ENCODE data around the gene ZNF669. TPM values are rescaled to one million over a fixed set of nuclear protein-coding genes. Genes with fewer than 3 reads are reported as not detected.

The ZNF669 gene
- total RNA-seq, 4 donors from 2014 or later, result 1.3 to 7.3 (median 2.7) TPM

DNA sequence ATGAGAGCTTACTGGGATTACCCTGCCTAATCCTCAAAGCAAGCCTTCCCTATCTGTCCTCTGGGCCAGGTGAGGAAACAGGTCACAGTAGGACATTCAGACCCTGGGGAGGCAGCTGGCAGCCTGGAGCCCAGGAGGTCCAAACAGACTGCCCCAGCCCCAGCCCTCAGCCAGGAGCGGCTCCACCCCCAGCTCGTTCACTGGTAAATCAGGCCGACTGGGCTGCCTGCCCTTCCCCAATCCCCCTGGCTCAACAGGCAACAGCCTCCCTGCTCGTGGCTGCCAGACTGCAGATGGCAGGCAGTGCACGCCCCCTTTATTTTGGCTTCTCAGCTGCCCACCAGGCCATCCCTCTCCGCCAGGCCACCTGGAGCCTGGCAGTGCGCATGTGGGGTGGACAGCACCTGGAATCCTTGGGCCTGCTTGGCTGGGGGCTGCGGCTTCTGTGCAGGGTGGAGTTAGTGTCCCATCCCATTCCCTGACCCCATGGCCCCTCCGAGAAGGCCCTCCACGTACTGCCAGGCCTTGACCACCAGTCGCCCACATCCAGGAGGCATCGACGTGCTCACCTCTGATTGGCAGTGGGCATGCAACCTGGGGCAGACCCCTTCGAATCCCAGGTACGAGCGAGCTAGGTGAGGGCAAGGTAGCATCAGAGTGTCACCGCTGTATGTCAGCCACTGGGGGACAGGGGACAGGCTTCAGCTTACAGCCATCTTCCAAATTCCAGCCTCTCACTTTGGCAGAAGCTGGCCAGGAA lies 14.4 kb downstream of the ZNF669 start:
- in situ Hi-C loops (cut with MboI; ENCODE audit: low sequenced_read_pairs in 4 of 4), result no loop called here
- ATAC-seq, result no peak
- no peak for DNase-seq

DNA sequence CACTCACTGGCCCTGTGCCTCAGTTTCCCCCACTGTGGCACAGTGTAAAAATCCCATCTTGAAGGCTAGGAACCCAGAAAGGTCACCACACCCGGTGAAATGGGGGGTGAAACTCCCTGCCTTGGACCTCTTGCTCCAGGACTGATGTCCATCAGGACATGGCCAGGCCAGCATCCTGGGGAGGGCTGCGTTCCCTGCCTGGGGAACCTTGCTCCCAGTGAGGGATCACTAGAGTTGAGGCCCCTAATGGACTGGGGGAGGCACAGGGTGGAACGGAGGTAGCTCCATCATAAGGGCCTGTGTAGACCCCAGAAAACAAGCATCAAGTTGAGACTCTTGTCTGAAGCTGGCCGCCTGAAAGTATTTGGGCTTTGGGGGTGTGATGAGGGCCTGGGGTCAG lies 15.2 kb downstream of the ZNF669 start:
- H3K9me3 ChIP-seq, result no peaks in the 10 kb centered on the region
- no peak overlapping the region for H3K4me3 ChIP-seq
- ATAC-seq (no peak), DNase-seq (no peak)
- intact Hi-C loops (cut with DNase I; ENCODE audit: low total_unique reads) (no loop called here), in situ Hi-C loops (cut with MboI; ENCODE audit: low sequenced_read_pairs in 4 of 4) (no loop called here)
- no peaks in the 10 kb centered on the region for H3K4me1 ChIP-seq
- H3K27ac ChIP-seq, result no peak overlapping the region
- no peaks in the 10 kb centered on the region for H3K27me3 ChIP-seq
- no peak for TF ChIP-seq POLR2A (IDR thresholded peaks at IDR 0.05)
- TF ChIP-seq CTCF (IDR thresholded peaks at IDR 0.05 in 4 of 5, conservative IDR thresholded peaks at IDR 0.05 in 1 of 5), result no peak
- H3K36me3 ChIP-seq, result no peaks in the 10 kb centered on the region

More for the DNA sequence above, 14.4 kb downstream of the ZNF669 start:
- Histone ChIP-seq H3K9me3 (no peaks in the 10 kb centered on the region), H3K4me3 (no peak overlapping the region), H3K27me3 (no peaks in the 10 kb centered on the region), H3K4me1 (no peaks in the 10 kb centered on the region), H3K36me3 (no peaks in the 10 kb centered on the region), H3K27ac (no peak overlapping the region)
- TF ChIP-seq POLR2A (IDR thresholded peaks at IDR 0.05), result no peak
- TF ChIP-seq CTCF (IDR thresholded peaks at IDR 0.05 in 4 of 5, conservative IDR thresholded peaks at IDR 0.05 in 1 of 5), result no peak
- intact Hi-C loops (cut with DNase I; ENCODE audit: low total_unique reads), result no loop called here

GRCh38 chr1:247087256-247087655 lies 16.9 kb downstream of the ZNF669 start:
- no peaks in the 10 kb centered on the region for H3K27me3 ChIP-seq
- H3K27ac ChIP-seq, result no peak overlapping the region
- DNase-seq (no peak), ATAC-seq (no peak)
- H3K4me3 ChIP-seq, result no peak overlapping the region
- H3K36me3 ChIP-seq, result no peaks in the 10 kb centered on the region
- intact Hi-C loops (cut with DNase I; ENCODE audit: low total_unique reads), result no loop called here
- TF ChIP-seq POLR2A (IDR thresholded peaks at IDR 0.05) (no peak), CTCF (IDR thresholded peaks at IDR 0.05 in 4 of 5, conservative IDR thresholded peaks at IDR 0.05 in 1 of 5) (no peak)
- H3K9me3 ChIP-seq, result no peaks in the 10 kb centered on the region
- no peaks in the 10 kb centered on the region for H3K4me1 ChIP-seq
- in situ Hi-C loops (cut with MboI; ENCODE audit: low sequenced_read_pairs in 4 of 4), result no loop called here

- no peak for TF ChIP-seq POLR2A (IDR thresholded peaks at IDR 0.05)
- no peak for TF ChIP-seq CTCF (IDR thresholded peaks at IDR 0.05 in 4 of 5, conservative IDR thresholded peaks at IDR 0.05 in 1 of 5)
- H3K9me3 ChIP-seq, result no peaks in the 10 kb centered on the region
- in situ Hi-C loops (cut with MboI; ENCODE audit: low sequenced_read_pairs in 4 of 4), result no loop called here
- H3K27ac ChIP-seq, result no peak overlapping the region
- intact Hi-C loops (cut with DNase I; ENCODE audit: low total_unique reads), result no loop called here
- ATAC-seq (no peak), DNase-seq (no peak)
- no peaks in the 10 kb centered on the region for H3K36me3 ChIP-seq
- H3K27me3 ChIP-seq, result no peaks in the 10 kb centered on the region
- H3K4me3 ChIP-seq, result no peak overlapping the region
- H3K4me1 ChIP-seq, result no peaks in the 10 kb centered on the region
Observed at GRCh38 chr1:247085310-247085709, 18.8 kb downstream of the ZNF669 start.

DNA sequence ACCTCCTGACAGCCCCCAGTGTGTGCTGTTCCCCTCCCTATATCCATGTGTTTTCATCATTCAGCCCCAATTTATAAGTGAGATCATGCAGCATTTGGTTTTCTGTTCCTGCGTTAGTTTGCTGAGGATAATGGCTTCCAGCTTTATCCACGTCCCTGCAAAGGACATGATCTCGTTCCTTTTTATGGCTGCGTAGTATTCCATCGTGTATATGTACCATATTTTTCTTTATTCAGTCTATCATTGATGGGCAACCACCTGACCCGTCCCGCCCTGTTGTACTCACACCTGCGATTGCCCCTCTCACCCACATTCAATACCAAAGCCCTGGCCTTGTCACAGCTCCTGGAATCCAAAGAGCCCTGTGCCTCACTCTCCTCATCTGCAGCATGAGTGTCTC lies 19.4 kb downstream of the ZNF669 start:
- H3K36me3 ChIP-seq, result no peaks in the 10 kb centered on the region
- no peaks in the 10 kb centered on the region for H3K27me3 ChIP-seq
- intact Hi-C loops (cut with DNase I; ENCODE audit: low total_unique reads) (no loop called here), in situ Hi-C loops (cut with MboI; ENCODE audit: low sequenced_read_pairs in 4 of 4) (no loop called here)
- no peak for ATAC-seq
- TF ChIP-seq POLR2A (IDR thresholded peaks at IDR 0.05), result no peak
- TF ChIP-seq CTCF (IDR thresholded peaks at IDR 0.05 in 4 of 5, conservative IDR thresholded peaks at IDR 0.05 in 1 of 5), result no peak
- H3K9me3 ChIP-seq, result no peaks in the 10 kb centered on the region
- H3K4me3 ChIP-seq, result no peak overlapping the region
- DNase-seq, result no peak
- H3K27ac ChIP-seq, result no peak overlapping the region
- no peaks in the 10 kb centered on the region for H3K4me1 ChIP-seq

Measured in gastrocnemius medialis (tissue), 4 donors.